IMR-90 (cell line): Measurements from ENCODE around the gene CMTM6. TPM values are rescaled to one million over a fixed set of nuclear protein-coding genes. Genes with fewer than 3 reads are reported as not detected.

Experiments used
- ATAC-seq: fragments of 200-7000 bp; cut with Tn5 transposase; 2 replicates; pipeline ENCODE4 v1.9.1; 2020; ENCODE audit warnings: low read depth, mild to moderate bottlenecking, moderate library complexity
- BruUV-seq: library from RNA; stranded (reverse); fragments of 400-500 nt; replicated peaks from 2 replicates; lab custom pipeline; 2021; lab: Mats Ljungman, UMichigan
- CTCF ChIA-PET: fragments of 300-600 bp; formaldehyde crosslinking; extraction: SDS; loops from one replicate; lab custom pipeline; 2021; ENCODE audit warnings: antibody characterized with exemption; lab: Yijun Ruan, JAX
- POLR2A ChIA-PET: fragments of 300-600 bp; sonication (Branson Sonifier 250); formaldehyde crosslinking; loops from one replicate; lab custom pipeline; 2022; ENCODE audit warnings: antibody characterized with exemption; ENCODE audit not compliant: unreplicated experiment; lab: Charles Lee
- DNase-seq: peaks from one replicate; pipeline ENCODE4 v3.0.0; 2013
- H2AFZ ChIP-seq: replicated peaks from 2 replicates; pipeline ENCODE3; 2013; ENCODE audit warnings: low read length, mild to moderate bottlenecking; ENCODE audit not compliant: poor library complexity
- H2AK5ac ChIP-seq: 2 replicates; pipeline ENCODE4 v1.6.1; 2013; ENCODE audit warnings: low read depth, low read length, inconsistent platforms
- H2AK9ac ChIP-seq: replicated peaks from 2 replicates; pipeline ENCODE3; 2013; ENCODE audit warnings: mild to moderate bottlenecking, low read depth, low read length, moderate library complexity; ENCODE audit not compliant: poor library complexity
- H2BK120ac ChIP-seq: 2 replicates; pipeline ENCODE4 v1.6.1; 2013; ENCODE audit warnings: low read depth, low read length, inconsistent platforms
- H2BK15ac ChIP-seq: 3 replicates; pipeline ENCODE4 v1.6.1; 2013; ENCODE audit warnings: low read depth, low read length, inconsistent platforms
- H2BK20ac ChIP-seq: 2 replicates; pipeline ENCODE4 v1.6.1; 2013; ENCODE audit warnings: low read depth, mild to moderate bottlenecking, inconsistent platforms, low read length, moderate library complexity
- H2BK5ac ChIP-seq: 2 replicates; pipeline ENCODE4 v1.6.1; 2013; ENCODE audit warnings: mild to moderate bottlenecking, low read depth, low read length, inconsistent platforms; ENCODE audit not compliant: poor library complexity, severe bottlenecking
- H3K14ac ChIP-seq: replicated peaks from 2 replicates; pipeline ENCODE4 v1.6.1; 2013; ENCODE audit warnings: low read depth, low read length, inconsistent platforms
- H3K18ac ChIP-seq: 2 replicates; pipeline ENCODE4 v1.6.1; 2013; ENCODE audit warnings: low read depth, low read length, control low read depth
- H3K23ac ChIP-seq: 2 replicates; pipeline ENCODE4 v1.6.1; 2013; ENCODE audit warnings: low read depth, low read length, inconsistent platforms
- H3K27ac ChIP-seq: 2 replicates; pipeline ENCODE4 v1.5.1; 2013; ENCODE audit warnings: mild to moderate bottlenecking, control low read depth, low read length; ENCODE audit not compliant: insufficient read depth
- H3K27me3 ChIP-seq: 2 replicates; pipeline ENCODE4 v1.6.1; 2013; ENCODE audit warnings: low read length; ENCODE audit not compliant: control insufficient read depth, insufficient read depth
- H3K36me3 ChIP-seq: 2 replicates; pipeline ENCODE4 v1.6.1; 2013; ENCODE audit warnings: low read length, mixed read lengths; ENCODE audit not compliant: control insufficient read depth, insufficient read depth
- H3K4ac ChIP-seq: 2 replicates; pipeline ENCODE4 v1.6.1; 2013; ENCODE audit warnings: low read depth, low read length, inconsistent platforms
- H3K4me1 ChIP-seq: 2 replicates; pipeline ENCODE4 v1.6.1; 2013; ENCODE audit warnings: low read length, mixed read lengths; ENCODE audit not compliant: control insufficient read depth, insufficient read depth
- H3K4me2 ChIP-seq: 2 replicates; pipeline ENCODE4 v1.6.1; 2013; ENCODE audit warnings: low read depth, mild to moderate bottlenecking, control low read depth, low read length, moderate library complexity
- H3K4me3 ChIP-seq: 2 replicates; pipeline ENCODE4 v1.5.1; 2013; ENCODE audit warnings: low read depth, mild to moderate bottlenecking, control low read depth, low read length, moderate library complexity; ENCODE audit not compliant: insufficient read depth
- H3K56ac ChIP-seq: 2 replicates; pipeline ENCODE4 v1.6.1; 2013; ENCODE audit warnings: low read length, inconsistent platforms; ENCODE audit not compliant: insufficient read depth; ENCODE audit errors: extremely low read depth
- H3K79me1 ChIP-seq, 2 experiments: 2 replicates each; pipeline ENCODE4 v1.6.1; 2013; ENCODE audit warnings: low read length in 2 of 2, inconsistent platforms in 1 of 2, low read depth in 1 of 2
- H3K9ac ChIP-seq: 2 replicates; pipeline ENCODE4 v1.6.1; 2013; ENCODE audit warnings: low read depth, low read length, control low read depth
- H3K9me1 ChIP-seq: 2 replicates; pipeline ENCODE4 v1.6.1; 2013; ENCODE audit warnings: low read length, inconsistent platforms; ENCODE audit not compliant: insufficient read depth
- H3K9me3 ChIP-seq: 2 replicates; pipeline ENCODE4 v1.6.1; 2013; ENCODE audit warnings: low read length; ENCODE audit not compliant: control insufficient read depth, insufficient read depth
- H4K20me1 ChIP-seq: 2 replicates; pipeline ENCODE4 v1.6.1; 2013; ENCODE audit warnings: low read length, inconsistent platforms; ENCODE audit not compliant: insufficient read depth
- H4K5ac ChIP-seq: 2 replicates; pipeline ENCODE4 v1.6.1; 2013; ENCODE audit warnings: mild to moderate bottlenecking, low read depth, low read length, control low read depth
- H4K8ac ChIP-seq, 2 experiments: 2 replicates each; pipeline ENCODE4 v1.6.1; 2013; ENCODE audit warnings: low read depth in 2 of 2, low read length in 2 of 2, control low read depth in 1 of 2, inconsistent platforms in 1 of 2
- H4K91ac ChIP-seq: 2 replicates; pipeline ENCODE4 v1.6.1; 2013; ENCODE audit warnings: low read depth, low read length, inconsistent platforms; ENCODE audit not compliant: insufficient read depth
- CEBPB ChIP-seq: IDR thresholded peaks from 2 replicates; pipeline ENCODE4 v1.6.1; 2012; ENCODE audit warnings: low read depth, low read length, improper control_type of control experiment
- MAZ ChIP-seq: IDR thresholded peaks from 2 replicates; pipeline ENCODE4 v1.6.1; 2012; ENCODE audit warnings: low read depth, mild to moderate bottlenecking, low read length, improper control_type of control experiment, moderate library complexity, borderline replicate concordance
- RAD21 ChIP-seq: IDR thresholded peaks from 2 replicates; pipeline ENCODE4 v1.6.1; 2012; ENCODE audit warnings: low read length, improper control_type of control experiment
- RFX5 ChIP-seq: IDR thresholded peaks from 2 replicates; pipeline ENCODE4 v1.8.0; 2012; ENCODE audit warnings: low read depth, mild to moderate bottlenecking, low read length, moderate library complexity
- USF2 ChIP-seq: fragments of 150-350 bp; IDR thresholded peaks from 2 replicates; pipeline ENCODE4 v1.6.1; 2017; ENCODE audit warnings: mild to moderate bottlenecking, antibody characterized with exemption, low read length, low read depth
- WGBS, 2 experiments: methylation state at CpG; one replicate each; pipeline versions ENCODE4 v1.1.5 to v1.1.7; 2013; ENCODE audit warnings: missing lambda C conversion rate in 2 of 2; ENCODE audit not compliant: insufficient read length in 1 of 2; ENCODE audit errors: extremely low coverage in 2 of 2; 5-methylcytosine and 5-hydroxymethylcytosine counted together
- dilution Hi-C: fragments of 300-500 bp; cut with HindIII; formaldehyde crosslinking; loops from one replicate; pipeline ENCODE4 v1.14.3; 2018; ENCODE audit warnings: low sequenced_read_pairs; ENCODE audit not compliant: unreplicated experiment
- in situ Hi-C: fragments of 300-500 bp; cut with MboI; formaldehyde crosslinking; loops from 3 replicates; pipeline ENCODE4 v1.14.3; 2019; ENCODE audit warnings: low sequenced_read_pairs, inconsistent platforms, mixed read lengths
- intact Hi-C: fragments of 100-400 bp; cut with micrococcal nuclease; formaldehyde crosslinking; loops from 2 replicates; pipeline ENCODE4 v1.10.0; 2022
- polyA plus RNA-seq, 3 experiments: library from polyadenylated mRNA; depleted of rRNA; stranded (reverse); fragments of >200 nt; gene quantifications; 2 replicates each; pipeline ENCODE4 v1.2.3, GENCODE V29; 2012; ENCODE audit warnings: low replicate concordance in 1 of 3
- total RNA-seq: library from RNA; depleted of rRNA; stranded (reverse); fragments of >200 nt; gene quantifications from 2 replicates; pipeline ENCODE4 v1.2.3, GENCODE V29; 2012

Gene CMTM6
- total and polyA plus RNA-seq, 2 of the 4 experiments (the other 2 are of a cell fraction) = 29.4 to 36.6 TPM

DNA sequence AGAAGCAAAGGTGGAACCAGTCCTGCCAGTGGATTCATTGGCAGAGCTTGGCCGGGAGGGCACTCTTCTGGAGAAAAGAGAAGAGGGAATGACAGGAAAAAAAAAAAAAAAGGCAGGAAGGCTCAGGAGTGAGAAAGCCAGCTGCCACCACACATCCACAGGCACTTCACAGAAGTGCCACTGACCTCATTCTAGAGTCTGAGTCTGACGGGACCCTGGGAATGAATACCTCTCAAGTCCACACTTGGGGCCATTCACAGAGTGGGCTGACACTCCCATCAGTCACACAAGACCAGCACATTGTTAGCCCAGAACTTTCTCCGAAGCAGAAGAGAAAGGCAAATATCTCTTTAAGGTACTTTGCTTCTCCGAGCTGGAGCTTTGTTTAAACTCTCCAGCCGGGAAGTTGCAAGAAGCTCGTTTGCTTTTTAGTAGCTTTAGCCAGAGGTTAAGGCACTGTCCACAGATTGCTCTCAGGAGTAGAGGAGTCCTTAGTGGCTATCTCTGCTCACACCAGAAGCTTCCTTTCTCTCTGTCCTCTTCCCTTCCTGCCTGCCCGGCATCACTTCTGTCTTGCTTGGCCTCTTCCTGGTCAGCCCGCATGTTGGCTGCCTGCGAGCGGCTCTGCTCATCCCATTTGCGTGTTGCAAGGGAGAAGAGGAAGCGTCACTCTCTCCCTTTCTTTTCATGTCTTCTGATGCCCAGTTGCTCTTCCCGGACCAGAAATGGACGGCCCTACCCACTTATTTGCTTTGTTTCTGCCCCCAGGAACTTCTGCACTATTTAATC lies 53.8 kb downstream of the CMTM6 start:
- in situ Hi-C loops = no loop called here
- Histone ChIP-seq H4K91ac (no peak overlapping the region), H4K5ac (no peak overlapping the region), H3K27ac (no peak overlapping the region), H2BK20ac (no peak overlapping the region), H2BK5ac (no peak overlapping the region), H3K9me1 (no peaks in the 10 kb centered on the region; the same call in 1 of the 2 replicates), H3K27me3 (no peaks in the 10 kb centered on the region), H3K18ac (no peak overlapping the region), H2BK15ac (no peak overlapping the region), H3K36me3 (no peaks in the 10 kb centered on the region), H3K4me2 (no peak overlapping the region), H3K4ac (no peak overlapping the region), H2BK120ac (no peak overlapping the region), H3K4me3 (no peak overlapping the region), H3K14ac (no peak overlapping the region), H3K9me3 (no peaks in the 10 kb centered on the region), H3K4me1 (peaks cover 3% of the 10 kb centered on the region; the same call in 1 of the 2 replicates), H4K8ac (no peak overlapping the region), H3K23ac (no peak overlapping the region), H2AK9ac (no peak overlapping the region), H4K20me1 (no peaks in the 10 kb centered on the region), H2AFZ (no peak overlapping the region), H3K79me1 (peaks cover 0 to 3% of the 10 kb centered on the region in 2 experiments; a peak in 2 of 4 replicates), H2AK5ac (no peak overlapping the region), H3K9ac (no peak overlapping the region), H3K56ac (no peak overlapping the region)
- dilution Hi-C loops = no loop called here
- WGBS, 2 experiments = 100% methylated on average over 1 of the region's 14 CpGs; no CpG with 5 or more reads in 1 of the 2 experiments
- ChIA-PET POLR2A (no interaction called here), CTCF (no interaction called here)
- intact Hi-C loops = no loop called here
- BruUV-seq = no TSS peak
- DNase-seq = no peak
- ATAC-seq = no peak
- TF ChIP-seq CEBPB (no peak), RFX5 (no peak), USF2 (no peak), MAZ (no peak), RAD21 (no peak)
